Lung (tissue), 16 donors: Measurements from ENCODE around the gene ZMAT1. TPM values are rescaled to one million over a fixed set of nuclear protein-coding genes. Genes with fewer than 3 reads are reported as not detected.
"Not testable (repeated sequence)": the region's sequence is repeated elsewhere in the genome, so short reads cannot be mapped to it uniquely, and the experiment has no call there.

Source experiments
- ATAC-seq: fragments of 200-7000 bp; cut with Tn5 transposase; one replicate; pipeline ENCODE4 v1.9.1; 2020; ENCODE audit warnings: moderate number of reproducible peaks; ENCODE audit not compliant: insufficient read depth, low FRiP score
- DNase-seq, 3 donors: peaks; one replicate each; pipeline ENCODE4 v3.0.0-alpha.2; 2013 to 2017
- H3K27ac ChIP-seq, 2 donors: one replicate each; pipeline ENCODE4 v1.5.1; 2013; ENCODE audit warnings: mild to moderate bottlenecking in 2 of 2, moderate library complexity in 2 of 2, control low read depth in 1 of 2, inconsistent platforms in 1 of 2, low read depth in 1 of 2, low read length in 1 of 2
- H3K27me3 ChIP-seq, 3 donors: one replicate each; pipeline ENCODE4 v1.5.1; 2013; ENCODE audit warnings: low read length in 2 of 3; ENCODE audit not compliant: control insufficient read depth in 3 of 3, insufficient read depth in 3 of 3
- H3K36me3 ChIP-seq, 4 donors: one replicate each; pipeline ENCODE4 v1.5.1; 2013; ENCODE audit warnings: low read length in 4 of 4, mild to moderate bottlenecking in 1 of 4, moderate library complexity in 1 of 4; ENCODE audit not compliant: control insufficient read depth in 4 of 4, insufficient read depth in 4 of 4
- H3K4me1 ChIP-seq, 5 donors: one replicate each; pipeline ENCODE4 v1.5.1; 2013; ENCODE audit warnings: low read length in 5 of 5, mild to moderate bottlenecking in 2 of 5, moderate library complexity in 1 of 5; ENCODE audit not compliant: control insufficient read depth in 5 of 5, insufficient read depth in 5 of 5
- H3K4me3 ChIP-seq: one replicate; pipeline ENCODE4 v1.5.1; 2013; ENCODE audit warnings: mild to moderate bottlenecking, control low read depth, moderate library complexity
- H3K9ac ChIP-seq, 2 donors: one replicate each; pipeline ENCODE4 v1.5.1; 2013; ENCODE audit warnings: low read length in 2 of 2, control low read depth in 1 of 2; ENCODE audit not compliant: insufficient read depth in 1 of 2
- H3K9me3 ChIP-seq, 4 donors: one replicate each; pipeline ENCODE4 v1.5.1; 2013; ENCODE audit warnings: low read length in 3 of 4, mild to moderate bottlenecking in 1 of 4, moderate library complexity in 1 of 4; ENCODE audit not compliant: control insufficient read depth in 4 of 4, insufficient read depth in 3 of 4
- CTCF ChIP-seq: IDR thresholded peaks from 2 replicates; pipeline ENCODE4 v1.5.1; 2012; ENCODE audit warnings: mild to moderate bottlenecking; ENCODE audit errors: control extremely low read depth, extremely low read depth
- WGBS, 2 donors: extraction: QIAGEN DNeasy Blood & Tissue Kit; methylation state at CpG; one replicate each; pipeline ENCODE4 v1.1.7; 2013; 5-methylcytosine and 5-hydroxymethylcytosine counted together
- long read RNA-seq, 5 donors: transcript quantifications; one replicate each; lab custom pipeline, GENCODE V29; 2026
- polyA plus RNA-seq, 2 donors: library from polyadenylated mRNA; stranded (reverse); fragments of 200-250 nt; gene quantifications; one replicate each; pipeline ENCODE4 v1.2.1, GENCODE V29; 2013
- total RNA-seq, 2 donors: library from RNA; depleted of rRNA in 1 of 2; stranded (reverse); fragments of >200 nt in 1 of 2; gene quantifications; one replicate each; pipeline ENCODE4 v1.2.1, GENCODE V29; 2014 to 2021
- donor health status: control.
- donor health status: control.
- donor health status: Bipolar disorder and iron deficiency.
- donor health status: healthy.
- donor health status: DM: yes; HTN: yes; CAD: no.

ZMAT1 gene
- total RNA-seq (10 to 100 TPM in 1 of 2 donors, 1 to 10 TPM in 1; 5.9 to 11.3 TPM), polyA plus RNA-seq (10 to 100 TPM in 1 of 2 donors, 1 to 10 TPM in 1; 2.6 to 13.0 TPM)
- long read RNA-seq, donor 1, full-length matches to known transcripts = 6 of 6 reads
- long read RNA-seq, donor 1, partial matches to known transcripts = 0 of 6 reads
- long read RNA-seq, donor 1, other reads (novel, unspliced or antisense) = 0 of 6 reads
- long read RNA-seq, donor 2, full-length matches to known transcripts = 1 of 1 reads
- long read RNA-seq, donor 2, partial matches to known transcripts = 0 of 1 reads
- long read RNA-seq, donor 2, other reads (novel, unspliced or antisense) = 0 of 1 reads
- long read RNA-seq, donor 3, full-length matches to known transcripts = 4 of 4 reads
- long read RNA-seq, donor 3, partial matches to known transcripts = 0 of 4 reads
- long read RNA-seq, donor 3, other reads (novel, unspliced or antisense) = 0 of 4 reads
- long read RNA-seq, donor 4, full-length matches to known transcripts = 3 of 3 reads
- long read RNA-seq, donor 4, partial matches to known transcripts = 0 of 3 reads
- long read RNA-seq, donor 4, other reads (novel, unspliced or antisense) = 0 of 3 reads
- long read RNA-seq, donor 5, full-length matches to known transcripts = 8 of 8 reads
- long read RNA-seq, donor 5, partial matches to known transcripts = 0 of 8 reads
- long read RNA-seq, donor 5, other reads (novel, unspliced or antisense) = 0 of 8 reads

GRCh38 chrX:101931488-101932248, at the start of gene ZMAT1:
Gene ZMAT1, minus strand, starts transcription at chrX:101932027. Its CDS starts 19 bp downstream, at chrX:101932008.
- H3K4me3 ChIP-seq = peak within 1 kb of the TSS; percentile 63
- no peak for TF ChIP-seq CTCF
- H3K27me3 ChIP-seq = peaks cover 0 to 13% (median 12%) of the 10 kb centered on the region in 3 donors
- peak within 1 kb of the TSS; percentile 98 for H3K27ac ChIP-seq
- peak; percentile 69 to 84 (median 82) for DNase-seq
- ATAC-seq = peak; percentile 90
- H3K4me1 ChIP-seq = no peaks in the 10 kb centered on the region
- H3K9ac ChIP-seq = no peak within 1 kb of the TSS
- H3K9me3 ChIP-seq = no peaks in the 10 kb centered on the region
- 0 to 38% methylated on average over 41 to 74 of the region's 74 CpGs for whole genome bisulfite sequencing, 2 donors
- H3K36me3 ChIP-seq = no peaks in the 10 kb centered on the region

GRCh38 chrX:101977106-101977505, 45.3 kb upstream of the ZMAT1 start:
- no peak for TF ChIP-seq CTCF
- Histone ChIP-seq H3K4me1 (no peaks in the 10 kb centered on the region), H3K36me3 (no peaks in the 10 kb centered on the region), H3K27ac (no peak overlapping the region), H3K9me3 (peaks cover 0 to 5% (median 0%) of the 10 kb centered on the region in 4 donors), H3K9ac (no peak overlapping the region), H3K4me3 (no peak overlapping the region), H3K27me3 (peaks cover 0 to 6% (median 5%) of the 10 kb centered on the region in 3 donors)
- no peak for DNase-seq
- ATAC-seq = no peak

GRCh38 chrX:101973066-101973465, 41.2 kb upstream of the ZMAT1 start:
- Histone ChIP-seq H3K4me1 (no peaks in the 10 kb centered on the region), H3K4me3 (no peak overlapping the region), H3K27me3 (peaks cover 0 to 5% (median 2%) of the 10 kb centered on the region in 3 donors), H3K9me3 (peaks cover 0 to 5% (median 0%) of the 10 kb centered on the region in 4 donors), H3K9ac (no peak overlapping the region), H3K36me3 (no peaks in the 10 kb centered on the region), H3K27ac (no peak overlapping the region)
- no peak for ATAC-seq
- DNase-seq = no peak
- no peak for TF ChIP-seq CTCF

- H3K9ac ChIP-seq, H3K4me3 ChIP-seq, H3K4me1 ChIP-seq, H3K27ac ChIP-seq, ATAC-seq, DNase-seq, H3K36me3 ChIP-seq, H3K9me3 ChIP-seq: not testable (repeated sequence)
- peaks cover 0 to 11% (median 8%) of the 10 kb centered on the region in 3 donors for H3K27me3 ChIP-seq
- WGBS, 2 donors = 51 to 75% methylated on average over 1 to 2 of the region's 2 CpGs
Observed at GRCh38 chrX:101964923-101965539, 33.2 kb upstream of the ZMAT1 start.
